Measurements from ENCODE around the gene SSH2. TPM values are rescaled to one million over a fixed set of nuclear protein-coding genes. Genes with fewer than 3 reads are reported as not detected.

The SSH2 gene
- polyA plus RNA-seq, 1 experiment, result 24.1 TPM

- no peak overlapping the region for H3K27ac ChIP-seq (ENCODE audit: low read depth, low read length)
- DNase-seq (ENCODE audit: low read depth, low spot score), result no peak
- ChIA-PET CTCF (no interaction called here), POLR2A (no interaction called here)
- H3K27me3 ChIP-seq (ENCODE audit: control insufficient read depth, insufficient read depth, low read length), result no peaks in the 10 kb centered on the region
- H3K9me3 ChIP-seq (ENCODE audit: control insufficient read depth, insufficient read depth, low read length), result peaks cover 9% of the 10 kb centered on the region; the same call in 1 of the 2 replicates
- no peak for TF ChIP-seq CTCF (IDR thresholded peaks at IDR 0.05; ENCODE audit: low read depth, low read length)
- H3K4me3 ChIP-seq (ENCODE audit: low read depth, low read length), result no peak overlapping the region
Observed at GRCh38 chr17:29610395-29610794, 319.6 kb downstream of the SSH2 start.

- TF ChIP-seq CTCF (IDR thresholded peaks at IDR 0.05; ENCODE audit: low read depth, low read length), result no peak
- CTCF ChIA-PET, result interaction anchor here (1.5 kb wide), 1 partner anchor 9 kb away, joined by 6 read pairs; no protein-coding TSS in a partner anchor
- DNase-seq (ENCODE audit: low read depth, low spot score), result no peak
Observed at GRCh38 chr17:29608986-29609385, 321.0 kb downstream of the SSH2 start.

GRCh38 chr17:29607557-29608195, 322.4 kb downstream of the SSH2 start:
- Histone ChIP-seq H3K4me3 (ENCODE audit: low read depth, low read length) (no peak overlapping the region), H3K27ac (ENCODE audit: low read depth, low read length) (peak overlapping the region; percentile 21), H3K9me3 (ENCODE audit: control insufficient read depth, insufficient read depth, low read length) (peaks cover 5% of the 10 kb centered on the region; the same call in 1 of the 2 replicates), H3K27me3 (ENCODE audit: control insufficient read depth, insufficient read depth, low read length) (no peaks in the 10 kb centered on the region)
- POLR2A ChIA-PET, result no interaction called here
- CTCF ChIA-PET, result interaction anchor here (0.7 to 1.2 kb wide), 2 partner anchors 10 to 17 kb away, joined by 4 read pairs; no protein-coding TSS in a partner anchor
- DNase-seq (ENCODE audit: low read depth, low spot score), result no peak
- no peak for TF ChIP-seq CTCF (IDR thresholded peaks at IDR 0.05; ENCODE audit: low read depth, low read length)

More at GRCh38 chr17:29608986-29609385, 321.0 kb downstream of the SSH2 start:
- H3K9me3 ChIP-seq (ENCODE audit: control insufficient read depth, insufficient read depth, low read length), result peaks cover 9% of the 10 kb centered on the region; the same call in 1 of the 2 replicates
- H3K27ac ChIP-seq (ENCODE audit: low read depth, low read length), result no peak overlapping the region
- no peak overlapping the region for H3K4me3 ChIP-seq (ENCODE audit: low read depth, low read length)
- H3K27me3 ChIP-seq (ENCODE audit: control insufficient read depth, insufficient read depth, low read length), result no peaks in the 10 kb centered on the region
- POLR2A ChIA-PET, result no interaction called here

GRCh38 chr17:29603109-29603674, 326.8 kb downstream of the SSH2 start:
- ChIA-PET CTCF (no interaction called here), POLR2A (no interaction called here)
- DNase-seq (ENCODE audit: low read depth, low spot score), result no peak

More at GRCh38 chr17:29603109-29603674, 326.8 kb downstream of the SSH2 start:
- H3K9me3 ChIP-seq (ENCODE audit: control insufficient read depth, insufficient read depth, low read length), result no peaks in the 10 kb centered on the region
- H3K27ac ChIP-seq (ENCODE audit: low read depth, low read length), result no peak overlapping the region
- H3K4me3 ChIP-seq (ENCODE audit: low read depth, low read length), result no peak overlapping the region
- H3K27me3 ChIP-seq (ENCODE audit: control insufficient read depth, insufficient read depth, low read length), result no peaks in the 10 kb centered on the region
- TF ChIP-seq CTCF (IDR thresholded peaks at IDR 0.05; ENCODE audit: low read depth, low read length), result no peak

All from AG04450 (cell line).